Thyroid gland (tissue), 4 donors: ENCODE data around the gene APMAP. TPM values are rescaled to one million over a fixed set of nuclear protein-coding genes. Genes with fewer than 3 reads are reported as not detected.

Source experiments
- DNase-seq, 2 donors: peaks; one replicate each; pipeline ENCODE4 v3.0.0-alpha.2; 2019
- H3K27ac ChIP-seq, 3 donors: fragments of 200-600 bp; sonication (generic); 1 replicate in 2 of 3; 2 replicates in 1 of 3; pipeline ENCODE4 v1.5.1; 2016 to 2019; ENCODE audit warnings: mild to moderate bottlenecking in 1 of 3, moderate library complexity in 1 of 3
- H3K27me3 ChIP-seq: fragments of 200-600 bp; sonication (generic); one replicate; pipeline ENCODE4 v1.5.1; 2019
- H3K36me3 ChIP-seq, 2 donors: fragments of 200-600 bp; sonication (generic); one replicate each; pipeline ENCODE4 v1.5.1; 2016 to 2019
- H3K4me1 ChIP-seq, 2 donors: fragments of 200-600 bp; sonication (generic); one replicate each; pipeline ENCODE4 v1.5.1; 2017 to 2019
- H3K4me3 ChIP-seq, 3 donors: fragments of 200-600 bp; sonication (generic); replicated peaks in 1 of 3; 1 replicate in 2 of 3; 2 replicates in 1 of 3; pipeline ENCODE4 v1.5.1; 2016; ENCODE audit warnings: mild to moderate bottlenecking in 1 of 3
- H3K9me3 ChIP-seq: fragments of 200-600 bp; sonication (generic); one replicate; pipeline ENCODE4 v1.5.1; 2017
- POLR2A ChIP-seq, 2 donors: fragments of 450-650 bp; IDR thresholded peaks; one replicate each; pipeline ENCODE4 v1.6.1; 2017; ENCODE audit warnings: antibody characterized with exemption in 2 of 2, mild to moderate bottlenecking in 2 of 2, moderate library complexity in 1 of 2
- WGBS, 2 donors: methylation state at CpG; one replicate each; pipeline ENCODE4 v1.1.5; 2017; 5-methylcytosine and 5-hydroxymethylcytosine counted together
- intact Hi-C: fragments of 100-400 bp; cut with DNase I; formaldehyde crosslinking; loops from one replicate; pipeline ENCODE4 v1.15.1; 2023
- small RNA-seq: library from RNA; depleted of rRNA; stranded (forward); fragments of <200 nt; gene quantifications from one replicate; pipeline ENCODE3, GENCODE V24; 2016
- total RNA-seq, 4 donors: library from RNA; depleted of rRNA; stranded (reverse); fragments of >200 nt; gene quantifications; one replicate each; pipeline ENCODE4 v1.2.3, GENCODE V29; 2016
- TF ChIP-seq, protein P1 (sequence below), 6 experiments: fragments of 200-600 bp in 3 of 6; fragments of 450-650 bp in 3 of 6; sonication (generic) in 3 of 6; IDR thresholded peaks; one replicate each; pipeline ENCODE4 v1.5.1; 2016 to 2019; ENCODE audit warnings: antibody characterized with exemption in 6 of 6, mild to moderate bottlenecking in 2 of 6, inconsistent platforms in 1 of 6, moderate library complexity in 1 of 6

The APMAP gene
- total RNA-seq, 4 donors from 2014 or later, result 171 to 205 (median 186) TPM

DNA sequence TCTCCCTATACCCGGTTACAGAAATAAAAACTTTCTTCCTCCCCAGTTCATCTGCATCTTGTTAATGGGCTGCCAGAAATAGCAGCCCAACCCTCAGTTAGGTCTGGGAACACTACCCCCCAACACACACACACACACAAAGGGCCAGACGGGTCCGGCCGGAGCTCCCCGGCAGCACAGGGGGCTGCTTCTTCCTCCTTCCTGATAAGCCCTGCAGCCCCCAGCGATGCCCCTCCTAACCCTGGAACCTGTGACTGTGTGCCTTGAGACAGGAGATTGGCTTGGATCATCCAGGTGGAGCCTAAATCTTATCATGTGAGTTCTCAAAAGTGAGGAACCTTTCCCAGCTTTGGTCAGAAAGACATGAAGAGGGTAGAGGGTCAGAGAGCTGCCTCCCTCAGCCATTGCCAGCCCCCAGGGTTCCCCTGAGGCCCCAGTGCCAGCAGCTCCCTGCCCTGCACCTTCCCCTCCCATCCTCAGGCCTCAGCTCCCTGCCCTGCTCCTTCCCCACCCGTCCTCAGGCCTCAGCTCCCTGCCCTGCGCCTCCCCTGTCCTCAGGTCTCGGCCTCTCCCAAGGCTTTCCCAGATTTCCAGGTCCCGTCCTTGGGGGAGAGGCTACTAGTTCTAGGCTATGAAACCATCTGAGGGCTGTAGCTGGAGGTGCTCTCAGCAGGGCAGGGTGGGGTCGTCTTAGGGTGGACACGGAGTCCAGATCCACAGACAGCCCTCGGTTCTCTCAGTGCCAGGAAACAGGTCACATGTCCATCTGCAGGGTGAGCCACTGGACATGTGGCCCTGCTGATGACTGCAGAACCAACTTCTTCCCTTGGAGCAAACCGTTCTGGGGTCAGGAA is 77.9 kb downstream of the APMAP start:
- Histone ChIP-seq H3K27ac (no peak overlapping the region), H3K4me1 (peaks cover 9 to 12% of the 10 kb centered on the region in 2 donors), H3K4me3 (no peak overlapping the region), H3K9me3 (no peaks in the 10 kb centered on the region), H3K36me3 (no peaks in the 10 kb centered on the region), H3K27me3 (no peaks in the 10 kb centered on the region)
- 75 to 91% methylated on average over 14 of the region's 14 CpGs for WGBS, 2 donors
- no peak for TF ChIP-seq POLR2A (IDR thresholded peaks at IDR 0.05)
- TF ChIP-seq, protein P1, sequence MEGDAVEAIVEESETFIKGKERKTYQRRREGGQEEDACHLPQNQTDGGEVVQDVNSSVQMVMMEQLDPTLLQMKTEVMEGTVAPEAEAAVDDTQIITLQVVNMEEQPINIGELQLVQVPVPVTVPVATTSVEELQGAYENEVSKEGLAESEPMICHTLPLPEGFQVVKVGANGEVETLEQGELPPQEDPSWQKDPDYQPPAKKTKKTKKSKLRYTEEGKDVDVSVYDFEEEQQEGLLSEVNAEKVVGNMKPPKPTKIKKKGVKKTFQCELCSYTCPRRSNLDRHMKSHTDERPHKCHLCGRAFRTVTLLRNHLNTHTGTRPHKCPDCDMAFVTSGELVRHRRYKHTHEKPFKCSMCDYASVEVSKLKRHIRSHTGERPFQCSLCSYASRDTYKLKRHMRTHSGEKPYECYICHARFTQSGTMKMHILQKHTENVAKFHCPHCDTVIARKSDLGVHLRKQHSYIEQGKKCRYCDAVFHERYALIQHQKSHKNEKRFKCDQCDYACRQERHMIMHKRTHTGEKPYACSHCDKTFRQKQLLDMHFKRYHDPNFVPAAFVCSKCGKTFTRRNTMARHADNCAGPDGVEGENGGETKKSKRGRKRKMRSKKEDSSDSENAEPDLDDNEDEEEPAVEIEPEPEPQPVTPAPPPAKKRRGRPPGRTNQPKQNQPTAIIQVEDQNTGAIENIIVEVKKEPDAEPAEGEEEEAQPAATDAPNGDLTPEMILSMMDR (IDR thresholded peaks at IDR 0.05), result no peak
- intact Hi-C loops, result loop anchor here (5.0 kb wide), 1 partner anchor 752 kb away; no protein-coding TSS in a partner anchor
- DNase-seq, result no peak

DNA sequence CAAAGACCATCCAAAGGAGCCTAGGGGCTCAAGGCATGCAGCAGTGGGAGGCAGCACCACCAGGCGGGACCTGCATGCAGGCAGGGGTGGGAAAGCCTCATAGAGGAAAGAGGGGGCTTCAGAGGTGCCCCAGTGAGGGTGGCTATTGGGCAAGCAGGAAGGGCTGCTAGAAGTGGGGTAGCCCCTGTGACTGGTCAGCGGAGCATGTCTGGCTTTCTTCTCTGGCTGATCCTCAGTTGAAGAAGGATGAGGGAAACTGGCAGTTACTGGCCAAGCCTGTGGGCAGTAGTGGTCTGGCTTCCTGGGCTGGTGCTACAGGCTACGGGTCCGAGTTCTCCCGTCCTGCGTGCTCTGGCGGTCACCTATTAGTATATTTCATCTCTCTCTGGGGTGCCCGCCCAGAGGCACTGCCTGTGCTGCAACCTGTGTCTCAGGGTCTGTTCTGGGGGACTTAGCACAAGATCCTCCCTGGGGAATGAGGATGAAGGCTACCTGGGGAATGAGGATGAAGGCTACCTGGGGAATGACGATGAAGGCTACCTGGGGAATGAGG is 79.4 kb downstream of the APMAP start:
- no peak overlapping the region for H3K27ac ChIP-seq
- intact Hi-C loops, result no loop called here
- H3K9me3 ChIP-seq, result no peaks in the 10 kb centered on the region
- WGBS, 2 donors, result 90 to 92% methylated on average over 8 to 9 of the region's 9 CpGs
- no peak for DNase-seq
- peaks cover 2 to 4% of the 10 kb centered on the region in 2 donors for H3K4me1 ChIP-seq
- H3K27me3 ChIP-seq, result no peaks in the 10 kb centered on the region
- no peak overlapping the region for H3K4me3 ChIP-seq
- TF ChIP-seq, protein P1 (IDR thresholded peaks at IDR 0.05), result no peak
- TF ChIP-seq POLR2A (IDR thresholded peaks at IDR 0.05), result no peak
- no peaks in the 10 kb centered on the region for H3K36me3 ChIP-seq

Small RNA genes lying within 50 kb of the gene (small RNA-seq; reads per million reads assigned to genes)
- not detected for gene RNU6-1257P

Other genes with a start within 250 kb of the APMAP start
- 1 to 10 TPM; 1.3 to 3.6 (median 2.5) TPM for gene CST7, start 43.5 kb downstream of the APMAP start, total RNA-seq
- gene ACSS1, start 65.4 kb upstream of the APMAP start, total RNA-seq, result 10 to 100 TPM; 45.8 to 57.4 (median 52.1) TPM
- not detected for gene VSX1, start 89.4 kb upstream of the APMAP start, total RNA-seq
- gene ENTPD6, start 203.0 kb upstream of the APMAP start, total RNA-seq, result 10 to 100 TPM; 51.6 to 75.6 (median 64.9) TPM